KOPT-K1 (cell line): Measurements from ENCODE around the gene HSPB7.
"Not testable (repeated sequence)": the region's sequence is repeated elsewhere in the genome, so short reads cannot be mapped to it uniquely, and the experiment has no call there.

Experiments
- H3K27ac ChIP-seq: fragments of 200-600 bp; sonication (generic); 2 replicates; pipeline ENCODE4 v1.5.1; 2016; ENCODE audit warnings: antibody characterized with exemption, mild to moderate bottlenecking, low read depth, low read length; ENCODE audit not compliant: poor library complexity, severe bottlenecking
- H3K36me3 ChIP-seq: fragments of 200-600 bp; sonication (generic); 2 replicates; pipeline ENCODE4 v1.5.1; 2017; ENCODE audit warnings: antibody characterized with exemption, mild to moderate bottlenecking, low read length, moderate library complexity; ENCODE audit not compliant: insufficient read depth
- H3K9me3 ChIP-seq: fragments of 200-600 bp; sonication (generic); 2 replicates; pipeline ENCODE4 v1.5.1; 2017; ENCODE audit warnings: antibody characterized with exemption, low read length, mild to moderate bottlenecking; ENCODE audit not compliant: insufficient read depth, poor library complexity, severe bottlenecking

HSPB7 gene

GRCh38 chr1:16055613-16056520 is 38.0 kb upstream of the HSPB7 start:
- no peaks in the 10 kb centered on the region for H3K9me3 ChIP-seq
- H3K36me3 ChIP-seq = no peaks in the 10 kb centered on the region
- no peak overlapping the region for H3K27ac ChIP-seq

- Histone ChIP-seq H3K27ac (no peak overlapping the region), H3K9me3 (no peaks in the 10 kb centered on the region), H3K36me3 (no peaks in the 10 kb centered on the region)
Observed at GRCh38 chr1:16054598-16055540, 37.0 kb upstream of the HSPB7 start.

DNA sequence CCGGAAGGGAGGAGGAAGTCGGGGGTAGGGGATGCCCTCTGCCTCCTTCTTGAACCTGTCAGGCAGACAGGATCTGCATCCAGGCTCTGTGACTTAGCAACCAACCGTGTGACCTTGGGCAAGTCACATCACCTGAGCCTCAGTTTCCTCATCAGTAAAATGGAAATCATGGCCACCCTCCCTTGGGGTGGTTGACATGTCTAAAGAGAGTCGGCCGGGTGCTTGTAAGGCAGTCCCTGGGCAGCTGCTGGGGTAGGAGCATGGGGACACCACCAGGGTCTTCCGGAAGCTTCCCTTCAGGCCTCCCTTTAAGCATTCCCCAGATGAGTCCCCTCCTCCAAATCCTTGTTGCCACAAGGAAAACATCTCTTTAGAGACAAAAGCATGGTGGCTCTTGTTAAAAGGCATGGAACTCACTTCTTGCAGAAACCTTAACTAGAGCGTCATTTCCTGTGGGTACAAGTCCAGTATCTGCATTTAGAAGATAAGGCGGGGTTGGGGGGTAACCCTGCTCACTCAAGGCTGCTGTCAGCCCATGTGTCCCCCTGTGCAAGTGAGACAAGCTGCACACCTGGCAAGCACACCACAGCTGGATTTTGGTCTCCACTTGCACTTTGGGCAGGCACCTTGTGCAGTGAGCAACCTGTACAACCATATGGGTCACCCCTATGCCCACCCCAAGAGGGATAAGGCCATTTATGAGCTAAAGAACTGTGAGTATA is 36.1 kb upstream of the HSPB7 start:
- Histone ChIP-seq H3K27ac (no peak overlapping the region), H3K9me3 (no peaks in the 10 kb centered on the region), H3K36me3 (no peaks in the 10 kb centered on the region)

DNA sequence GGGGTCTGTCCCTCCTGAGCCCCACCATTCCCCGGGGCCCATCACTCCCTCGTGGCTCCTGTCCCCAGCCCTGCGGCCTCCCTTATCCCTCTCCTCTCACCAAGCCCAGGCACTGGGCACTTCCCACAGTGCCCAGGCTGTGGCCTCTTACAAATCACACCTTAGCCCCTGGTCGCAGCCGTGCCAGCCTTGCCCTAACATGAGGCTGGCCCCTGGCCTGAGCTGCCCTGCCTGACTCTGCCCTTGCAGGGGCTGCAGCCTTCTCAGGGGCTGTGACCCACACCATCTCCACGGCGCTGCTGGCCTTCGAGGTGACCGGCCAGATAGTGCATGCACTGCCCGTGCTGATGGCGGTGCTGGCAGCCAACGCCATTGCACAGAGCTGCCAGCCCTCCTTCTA is 34.1 kb upstream of the HSPB7 start:
- H3K36me3 ChIP-seq, H3K27ac ChIP-seq, H3K9me3 ChIP-seq: not testable (repeated sequence)

DNA sequence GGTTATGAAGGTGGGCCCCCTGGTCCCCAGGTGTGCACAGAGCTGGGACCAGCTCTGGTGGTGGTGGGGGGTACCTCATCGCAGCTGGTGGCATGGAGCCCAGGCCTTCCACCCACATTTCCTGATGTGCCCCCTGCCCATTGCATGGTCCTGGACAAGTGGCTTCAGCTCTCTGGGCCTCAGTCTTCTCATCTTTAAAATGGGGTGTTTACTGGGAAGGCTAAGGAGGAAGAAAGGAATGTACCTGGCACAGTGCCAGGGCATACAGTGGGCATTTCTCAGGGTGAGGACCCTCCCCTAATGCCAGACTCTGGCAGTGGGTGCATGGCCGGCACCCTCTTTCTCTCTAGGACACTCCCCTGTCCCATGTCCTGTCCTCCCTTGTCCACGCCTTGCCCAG is 33.2 kb upstream of the HSPB7 start:
- Histone ChIP-seq H3K27ac (no peak overlapping the region), H3K36me3 (no peaks in the 10 kb centered on the region), H3K9me3 (no peaks in the 10 kb centered on the region)

- Histone ChIP-seq H3K36me3 (no peaks in the 10 kb centered on the region), H3K9me3 (no peaks in the 10 kb centered on the region), H3K27ac (no peak overlapping the region)
Observed at GRCh38 chr1:16050328-16050727, 32.5 kb upstream of the HSPB7 start.

- Histone ChIP-seq H3K27ac (no peak overlapping the region), H3K9me3 (no peaks in the 10 kb centered on the region), H3K36me3 (no peaks in the 10 kb centered on the region)
Observed at GRCh38 chr1:16048573-16049189, 30.8 kb upstream of the HSPB7 start.

DNA sequence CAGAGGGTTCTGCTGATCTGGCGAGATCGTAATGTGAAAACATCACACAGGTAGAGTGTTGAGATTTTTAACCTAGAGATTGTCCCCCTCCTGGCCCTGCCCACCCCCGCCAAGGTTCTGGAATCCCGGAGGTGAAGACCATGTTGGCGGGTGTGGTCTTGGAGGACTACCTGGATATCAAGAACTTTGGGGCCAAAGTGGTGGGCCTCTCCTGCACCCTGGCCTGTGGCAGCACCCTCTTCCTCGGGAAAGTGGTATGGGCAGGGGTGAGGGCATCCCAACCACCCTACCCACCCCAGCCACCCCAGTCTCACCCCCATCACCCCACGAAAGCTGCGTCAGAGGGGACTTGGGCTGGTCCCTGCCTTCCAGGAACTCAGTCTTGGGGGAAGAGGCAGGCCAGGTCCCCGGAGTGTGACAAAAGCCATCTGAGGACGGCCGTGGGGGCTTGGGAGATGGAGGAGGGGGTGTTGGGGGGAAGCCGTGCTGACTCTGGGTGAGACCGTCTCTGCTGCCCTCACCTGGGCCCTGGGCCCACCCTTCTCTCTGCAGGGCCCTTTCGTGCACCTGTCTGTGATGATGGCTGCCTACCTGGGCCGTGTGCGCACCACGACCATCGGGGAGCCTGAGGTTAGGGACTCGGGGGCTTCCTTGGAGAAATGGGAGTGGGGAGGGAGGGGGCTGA is 30.1 kb upstream of the HSPB7 start:
- Histone ChIP-seq H3K27ac (no peak overlapping the region), H3K9me3 (no peaks in the 10 kb centered on the region), H3K36me3 (no peaks in the 10 kb centered on the region)

DNA sequence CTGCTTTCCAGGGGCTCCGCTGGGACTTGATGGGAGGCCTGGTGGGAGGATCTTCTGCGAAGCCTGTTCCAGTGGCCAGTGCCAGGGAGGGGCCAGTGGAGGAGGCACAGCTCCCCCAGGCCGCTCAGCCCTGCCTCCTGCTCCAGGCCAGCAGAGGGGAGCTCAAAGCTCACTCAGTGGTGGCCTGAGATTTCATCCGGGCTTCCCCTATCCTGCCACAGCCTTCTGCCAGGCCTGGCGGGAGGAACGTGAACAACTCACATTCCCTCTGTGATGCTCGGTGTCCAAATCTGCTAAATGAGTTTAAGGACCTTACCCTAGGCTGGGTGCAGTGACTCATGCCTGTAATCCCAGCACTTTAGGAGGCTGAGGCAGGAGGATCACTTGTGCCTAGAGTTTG is 29.0 kb upstream of the HSPB7 start:
- no peaks in the 10 kb centered on the region for H3K36me3 ChIP-seq
- no peak overlapping the region for H3K27ac ChIP-seq
- H3K9me3 ChIP-seq = no peaks in the 10 kb centered on the region

DNA sequence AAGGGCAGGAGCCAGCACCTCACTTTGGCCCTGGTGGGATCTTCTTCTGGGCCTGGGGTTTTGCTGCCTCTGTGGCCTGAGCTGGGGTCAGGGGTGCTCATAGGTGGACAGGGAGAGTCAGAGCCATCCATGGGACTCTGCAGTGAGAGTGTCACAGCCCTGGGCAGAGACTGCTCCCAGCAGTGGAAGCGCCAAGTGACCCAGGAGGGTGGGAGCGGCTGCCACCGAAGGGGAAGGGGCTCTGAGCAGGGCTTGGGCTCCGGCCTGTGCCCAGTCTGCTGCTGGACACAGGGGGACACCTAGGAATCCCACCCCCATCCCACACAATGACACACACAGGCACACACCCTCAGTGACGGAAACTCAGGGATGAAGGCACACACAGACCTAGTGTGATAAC is 26.1 kb upstream of the HSPB7 start:
- Histone ChIP-seq H3K27ac (no peak overlapping the region), H3K9me3 (no peaks in the 10 kb centered on the region), H3K36me3 (no peaks in the 10 kb centered on the region)

DNA sequence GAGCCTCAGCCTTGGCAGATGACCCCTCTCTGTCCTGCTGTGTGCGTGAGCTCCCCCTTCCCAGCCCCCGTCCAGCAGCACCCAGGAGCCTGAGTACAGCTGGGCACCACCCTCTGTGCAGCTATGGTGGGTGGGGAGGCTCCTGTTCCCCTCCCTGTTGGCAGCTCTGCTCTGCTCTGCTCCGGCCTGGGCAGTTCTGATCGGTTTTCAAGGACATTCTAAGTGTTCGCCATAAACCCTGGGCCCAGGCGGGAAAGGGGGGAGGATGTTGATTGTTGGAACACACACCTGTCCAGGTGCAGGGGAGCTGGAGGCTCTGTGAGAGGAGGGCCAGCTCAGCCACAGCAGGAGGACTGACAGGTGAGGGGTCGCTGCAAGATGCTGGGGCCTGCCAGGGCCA is 25.7 kb upstream of the HSPB7 start, which contains the start of gene CLCNKB:
CLCNKB (plus strand) TSS at position 262 of the 400 bp plus-strand sequence. CDS start 711 bp downstream, outside the sequence.
- Histone ChIP-seq H3K27ac (no peak within 1 kb of the TSS), H3K9me3 (no peaks in the 10 kb centered on the region), H3K36me3 (no peaks in the 10 kb centered on the region)

GRCh38 chr1:16042654-16043053 is 24.8 kb upstream of the HSPB7 start:
- H3K36me3 ChIP-seq, H3K9me3 ChIP-seq, H3K27ac ChIP-seq: not testable (repeated sequence)

DNA sequence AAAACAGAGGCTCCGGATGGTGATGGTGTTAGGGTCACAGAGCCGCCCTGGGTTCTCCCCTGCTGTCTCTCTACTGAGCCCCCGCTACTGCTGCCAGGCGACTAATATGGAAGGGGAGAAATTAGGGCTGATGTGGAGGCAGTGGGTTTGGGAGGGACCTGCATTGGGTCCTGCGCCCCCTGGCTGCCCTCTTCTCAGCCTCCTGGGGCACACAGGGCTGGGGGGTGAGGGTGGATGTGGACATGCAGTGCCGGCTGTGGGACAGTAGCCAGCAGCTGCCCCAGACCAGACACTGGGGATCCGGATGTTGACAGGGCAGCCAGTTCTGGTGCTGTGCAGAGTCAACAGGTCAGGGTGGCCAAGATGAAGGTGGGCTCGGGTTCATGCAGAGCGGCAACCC is 24.3 kb upstream of the HSPB7 start:
- H3K27ac ChIP-seq = no peak overlapping the region
- H3K36me3 ChIP-seq = no peaks in the 10 kb centered on the region
- H3K9me3 ChIP-seq = no peaks in the 10 kb centered on the region

- Histone ChIP-seq H3K9me3 (no peaks in the 10 kb centered on the region), H3K36me3 (no peaks in the 10 kb centered on the region), H3K27ac (no peak overlapping the region)
Observed at GRCh38 chr1:16041200-16041599, 23.4 kb upstream of the HSPB7 start.
